K562 (cell line): Measurements from ENCODE around the gene ZNF628.

Experiments used
- CC2D1A ChIP-seq: fragments of 450-650 bp; IDR thresholded peaks from 2 replicates; pipeline ENCODE4 v1.6.1; 2017; ENCODE audit warnings: mild to moderate bottlenecking
- ERF ChIP-seq: fragments of 450-650 bp; formaldehyde crosslinking; IDR thresholded peaks from 2 replicates; pipeline ENCODE4 v1.4.0; 2020; ENCODE audit warnings: mild to moderate bottlenecking, mixed read lengths
- ILK ChIP-seq: fragments of 450-650 bp; IDR thresholded peaks from 2 replicates; pipeline ENCODE4 v1.6.1; 2016; ENCODE audit warnings: missing genetic modification characterization, low read depth, mild to moderate bottlenecking, missing compliant biosample characterization, moderate library complexity, borderline replicate concordance
- JUNB ChIP-seq: fragments of 450-650 bp; formaldehyde crosslinking; conservative IDR thresholded peaks from 2 replicates; pipeline ENCODE4 v1.4.0; 2020; ENCODE audit warnings: mild to moderate bottlenecking
- MEF2A ChIP-seq: IDR thresholded peaks from 2 replicates; pipeline ENCODE4 v1.6.1; 2011; ENCODE audit warnings: low read depth, mild to moderate bottlenecking, low read length, moderate library complexity; ENCODE audit not compliant: control insufficient read depth
- RFX5 ChIP-seq: IDR thresholded peaks from 2 replicates; pipeline ENCODE4 v1.6.1; 2011; ENCODE audit warnings: low read depth, mild to moderate bottlenecking, improper control_type of control experiment, low read length
- SMARCC2 ChIP-seq: fragments of 450-650 bp; IDR thresholded peaks from 2 replicates; pipeline ENCODE4 v1.6.1; 2017; ENCODE audit warnings: antibody characterized with exemption, moderate library complexity, mild to moderate bottlenecking, low read depth
- TRIM24 ChIP-seq, 2 experiments: fragments of 450-650 bp; IDR thresholded peaks; 2 replicates each; pipeline ENCODE4 v1.6.1; 2016
- ZBTB1 ChIP-seq: sonication (generic); formaldehyde crosslinking; IDR thresholded peaks from 2 replicates; pipeline ENCODE4 v1.8.1; 2023; ENCODE audit warnings: missing genetic modification reagents, low read depth, mild to moderate bottlenecking, borderline replicate concordance
- ZKSCAN1 ChIP-seq: fragments of 150-350 bp; IDR thresholded peaks from 2 replicates; pipeline ENCODE4 v1.6.1; 2016; ENCODE audit warnings: low read depth, low read length
- ZNF121 ChIP-seq: sonication (generic); formaldehyde crosslinking; conservative IDR thresholded peaks from 2 replicates; pipeline ENCODE4 v1.8.0; 2022; ENCODE audit warnings: missing genetic modification reagents
- TF ChIP-seq, protein P1 (sequence below): sonication (generic); formaldehyde crosslinking; IDR thresholded peaks from 2 replicates; pipeline ENCODE4 v1.5.0; 2020; ENCODE audit warnings: missing genetic modification reagents
- TF ChIP-seq, protein P2 (sequence below): fragments of 200-600 bp; sonication (generic); IDR thresholded peaks from one replicate; pipeline ENCODE4 v1.6.1; 2012; ENCODE audit warnings: mild to moderate bottlenecking, low read depth, low read length, inconsistent platforms

- TF ChIP-seq RFX5 = no peak
- no peak for TF ChIP-seq ERF (CRISPR knock-in tag)
- TF ChIP-seq CC2D1A = no peak
- TF ChIP-seq ZBTB1 (CRISPR knock-in tag) = no peak
- no peak for TF ChIP-seq ILK (tag)
- TF ChIP-seq, protein P1, sequence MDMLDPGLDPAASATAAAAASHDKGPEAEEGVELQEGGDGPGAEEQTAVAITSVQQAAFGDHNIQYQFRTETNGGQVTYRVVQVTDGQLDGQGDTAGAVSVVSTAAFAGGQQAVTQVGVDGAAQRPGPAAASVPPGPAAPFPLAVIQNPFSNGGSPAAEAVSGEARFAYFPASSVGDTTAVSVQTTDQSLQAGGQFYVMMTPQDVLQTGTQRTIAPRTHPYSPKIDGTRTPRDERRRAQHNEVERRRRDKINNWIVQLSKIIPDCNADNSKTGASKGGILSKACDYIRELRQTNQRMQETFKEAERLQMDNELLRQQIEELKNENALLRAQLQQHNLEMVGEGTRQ = no peak
- TF ChIP-seq MEF2A = no peak
- no peak for TF ChIP-seq ZKSCAN1
- no peak for TF ChIP-seq ZNF121
- no peak for TF ChIP-seq JUNB (CRISPR knock-in tag)
- TF ChIP-seq, protein P2, sequence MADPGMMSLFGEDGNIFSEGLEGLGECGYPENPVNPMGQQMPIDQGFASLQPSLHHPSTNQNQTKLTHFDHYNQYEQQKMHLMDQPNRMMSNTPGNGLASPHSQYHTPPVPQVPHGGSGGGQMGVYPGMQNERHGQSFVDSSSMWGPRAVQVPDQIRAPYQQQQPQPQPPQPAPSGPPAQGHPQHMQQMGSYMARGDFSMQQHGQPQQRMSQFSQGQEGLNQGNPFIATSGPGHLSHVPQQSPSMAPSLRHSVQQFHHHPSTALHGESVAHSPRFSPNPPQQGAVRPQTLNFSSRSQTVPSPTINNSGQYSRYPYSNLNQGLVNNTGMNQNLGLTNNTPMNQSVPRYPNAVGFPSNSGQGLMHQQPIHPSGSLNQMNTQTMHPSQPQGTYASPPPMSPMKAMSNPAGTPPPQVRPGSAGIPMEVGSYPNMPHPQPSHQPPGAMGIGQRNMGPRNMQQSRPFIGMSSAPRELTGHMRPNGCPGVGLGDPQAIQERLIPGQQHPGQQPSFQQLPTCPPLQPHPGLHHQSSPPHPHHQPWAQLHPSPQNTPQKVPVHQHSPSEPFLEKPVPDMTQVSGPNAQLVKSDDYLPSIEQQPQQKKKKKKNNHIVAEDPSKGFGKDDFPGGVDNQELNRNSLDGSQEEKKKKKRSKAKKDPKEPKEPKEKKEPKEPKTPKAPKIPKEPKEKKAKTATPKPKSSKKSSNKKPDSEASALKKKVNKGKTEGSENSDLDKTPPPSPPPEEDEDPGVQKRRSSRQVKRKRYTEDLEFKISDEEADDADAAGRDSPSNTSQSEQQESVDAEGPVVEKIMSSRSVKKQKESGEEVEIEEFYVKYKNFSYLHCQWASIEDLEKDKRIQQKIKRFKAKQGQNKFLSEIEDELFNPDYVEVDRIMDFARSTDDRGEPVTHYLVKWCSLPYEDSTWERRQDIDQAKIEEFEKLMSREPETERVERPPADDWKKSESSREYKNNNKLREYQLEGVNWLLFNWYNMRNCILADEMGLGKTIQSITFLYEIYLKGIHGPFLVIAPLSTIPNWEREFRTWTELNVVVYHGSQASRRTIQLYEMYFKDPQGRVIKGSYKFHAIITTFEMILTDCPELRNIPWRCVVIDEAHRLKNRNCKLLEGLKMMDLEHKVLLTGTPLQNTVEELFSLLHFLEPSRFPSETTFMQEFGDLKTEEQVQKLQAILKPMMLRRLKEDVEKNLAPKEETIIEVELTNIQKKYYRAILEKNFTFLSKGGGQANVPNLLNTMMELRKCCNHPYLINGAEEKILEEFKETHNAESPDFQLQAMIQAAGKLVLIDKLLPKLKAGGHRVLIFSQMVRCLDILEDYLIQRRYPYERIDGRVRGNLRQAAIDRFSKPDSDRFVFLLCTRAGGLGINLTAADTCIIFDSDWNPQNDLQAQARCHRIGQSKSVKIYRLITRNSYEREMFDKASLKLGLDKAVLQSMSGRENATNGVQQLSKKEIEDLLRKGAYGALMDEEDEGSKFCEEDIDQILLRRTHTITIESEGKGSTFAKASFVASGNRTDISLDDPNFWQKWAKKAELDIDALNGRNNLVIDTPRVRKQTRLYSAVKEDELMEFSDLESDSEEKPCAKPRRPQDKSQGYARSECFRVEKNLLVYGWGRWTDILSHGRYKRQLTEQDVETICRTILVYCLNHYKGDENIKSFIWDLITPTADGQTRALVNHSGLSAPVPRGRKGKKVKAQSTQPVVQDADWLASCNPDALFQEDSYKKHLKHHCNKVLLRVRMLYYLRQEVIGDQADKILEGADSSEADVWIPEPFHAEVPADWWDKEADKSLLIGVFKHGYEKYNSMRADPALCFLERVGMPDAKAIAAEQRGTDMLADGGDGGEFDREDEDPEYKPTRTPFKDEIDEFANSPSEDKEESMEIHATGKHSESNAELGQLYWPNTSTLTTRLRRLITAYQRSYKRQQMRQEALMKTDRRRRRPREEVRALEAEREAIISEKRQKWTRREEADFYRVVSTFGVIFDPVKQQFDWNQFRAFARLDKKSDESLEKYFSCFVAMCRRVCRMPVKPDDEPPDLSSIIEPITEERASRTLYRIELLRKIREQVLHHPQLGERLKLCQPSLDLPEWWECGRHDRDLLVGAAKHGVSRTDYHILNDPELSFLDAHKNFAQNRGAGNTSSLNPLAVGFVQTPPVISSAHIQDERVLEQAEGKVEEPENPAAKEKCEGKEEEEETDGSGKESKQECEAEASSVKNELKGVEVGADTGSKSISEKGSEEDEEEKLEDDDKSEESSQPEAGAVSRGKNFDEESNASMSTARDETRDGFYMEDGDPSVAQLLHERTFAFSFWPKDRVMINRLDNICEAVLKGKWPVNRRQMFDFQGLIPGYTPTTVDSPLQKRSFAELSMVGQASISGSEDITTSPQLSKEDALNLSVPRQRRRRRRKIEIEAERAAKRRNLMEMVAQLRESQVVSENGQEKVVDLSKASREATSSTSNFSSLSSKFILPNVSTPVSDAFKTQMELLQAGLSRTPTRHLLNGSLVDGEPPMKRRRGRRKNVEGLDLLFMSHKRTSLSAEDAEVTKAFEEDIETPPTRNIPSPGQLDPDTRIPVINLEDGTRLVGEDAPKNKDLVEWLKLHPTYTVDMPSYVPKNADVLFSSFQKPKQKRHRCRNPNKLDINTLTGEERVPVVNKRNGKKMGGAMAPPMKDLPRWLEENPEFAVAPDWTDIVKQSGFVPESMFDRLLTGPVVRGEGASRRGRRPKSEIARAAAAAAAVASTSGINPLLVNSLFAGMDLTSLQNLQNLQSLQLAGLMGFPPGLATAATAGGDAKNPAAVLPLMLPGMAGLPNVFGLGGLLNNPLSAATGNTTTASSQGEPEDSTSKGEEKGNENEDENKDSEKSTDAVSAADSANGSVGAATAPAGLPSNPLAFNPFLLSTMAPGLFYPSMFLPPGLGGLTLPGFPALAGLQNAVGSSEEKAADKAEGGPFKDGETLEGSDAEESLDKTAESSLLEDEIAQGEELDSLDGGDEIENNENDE = no peak
- TF ChIP-seq TRIM24 (IDR thresholded peaks at IDR 0.05) = no peak
- no peak for TF ChIP-seq SMARCC2
Observed at GRCh38 chr19:55439052-55439451, 37.4 kb upstream of the ZNF628 start.
